ENCODE results near the gene PPIL1.

PPIL1 gene

DNA sequence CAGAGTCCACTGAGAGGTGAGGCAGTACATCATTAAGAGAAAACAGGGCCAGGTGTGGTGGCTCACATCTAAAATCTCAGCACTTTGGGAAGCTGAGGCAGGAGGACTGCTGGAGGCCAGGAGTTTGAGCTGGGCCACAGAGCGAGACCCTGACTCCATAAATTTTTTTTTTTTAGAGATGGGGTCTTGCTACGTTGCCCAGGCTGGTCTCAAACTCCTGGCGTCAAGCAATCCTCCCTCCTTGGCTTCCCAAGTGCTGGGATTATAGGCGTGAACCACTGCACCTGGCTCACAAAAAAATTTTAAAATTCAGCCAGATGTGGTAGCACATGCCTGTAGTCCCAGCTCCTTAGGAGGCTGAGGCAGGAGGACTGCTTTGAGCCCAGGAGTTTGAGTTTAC lies 17.3 kb downstream of the PPIL1 start:
- Mint-ChIP-seq H3K27ac (no peak overlapping the region), H3K9me3 (no peaks in the 10 kb centered on the region), H3K36me3 (ENCODE audit: low read depth) (peaks cover 53% of the 10 kb centered on the region), H3K4me3 (no peak overlapping the region), H3K27me3 (ENCODE audit: low read depth, poor library complexity) (no peaks in the 10 kb centered on the region), H3K4me1 (peaks cover 6% of the 10 kb centered on the region)
- no peak for DNase-seq
- TF ChIP-seq, protein P1, sequence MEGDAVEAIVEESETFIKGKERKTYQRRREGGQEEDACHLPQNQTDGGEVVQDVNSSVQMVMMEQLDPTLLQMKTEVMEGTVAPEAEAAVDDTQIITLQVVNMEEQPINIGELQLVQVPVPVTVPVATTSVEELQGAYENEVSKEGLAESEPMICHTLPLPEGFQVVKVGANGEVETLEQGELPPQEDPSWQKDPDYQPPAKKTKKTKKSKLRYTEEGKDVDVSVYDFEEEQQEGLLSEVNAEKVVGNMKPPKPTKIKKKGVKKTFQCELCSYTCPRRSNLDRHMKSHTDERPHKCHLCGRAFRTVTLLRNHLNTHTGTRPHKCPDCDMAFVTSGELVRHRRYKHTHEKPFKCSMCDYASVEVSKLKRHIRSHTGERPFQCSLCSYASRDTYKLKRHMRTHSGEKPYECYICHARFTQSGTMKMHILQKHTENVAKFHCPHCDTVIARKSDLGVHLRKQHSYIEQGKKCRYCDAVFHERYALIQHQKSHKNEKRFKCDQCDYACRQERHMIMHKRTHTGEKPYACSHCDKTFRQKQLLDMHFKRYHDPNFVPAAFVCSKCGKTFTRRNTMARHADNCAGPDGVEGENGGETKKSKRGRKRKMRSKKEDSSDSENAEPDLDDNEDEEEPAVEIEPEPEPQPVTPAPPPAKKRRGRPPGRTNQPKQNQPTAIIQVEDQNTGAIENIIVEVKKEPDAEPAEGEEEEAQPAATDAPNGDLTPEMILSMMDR (IDR thresholded peaks at IDR 0.05) = no peak

DNA sequence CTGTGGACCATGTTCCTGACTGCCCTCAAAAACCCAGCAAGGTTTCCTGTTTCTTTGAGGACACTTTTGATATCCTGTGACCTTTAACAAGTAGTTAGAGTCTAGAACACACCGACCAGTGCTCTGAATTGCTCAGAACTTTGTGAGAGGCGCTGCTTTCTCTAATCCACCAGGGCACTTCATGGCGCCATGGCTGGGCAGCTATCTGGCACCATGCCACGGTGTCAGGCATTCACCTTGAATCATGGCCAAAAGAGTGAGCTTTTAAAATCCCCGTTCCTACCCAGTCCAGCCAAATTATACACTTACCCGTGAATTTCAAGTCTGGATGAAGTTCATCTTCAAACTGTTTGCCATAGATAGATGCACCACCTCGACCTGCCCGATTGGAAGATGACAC lies 18.3 kb downstream of the PPIL1 start:
- peaks cover 49% of the 10 kb centered on the region for H3K36me3 Mint-ChIP-seq (ENCODE audit: low read depth)
- no peak overlapping the region for H3K4me3 Mint-ChIP-seq
- no peak for DNase-seq
- H3K27me3 Mint-ChIP-seq (ENCODE audit: low read depth, poor library complexity) = no peaks in the 10 kb centered on the region
- H3K4me1 Mint-ChIP-seq = peaks cover 6% of the 10 kb centered on the region
- TF ChIP-seq, protein P1 (IDR thresholded peaks at IDR 0.05) = no peak
- H3K27ac Mint-ChIP-seq = no peak overlapping the region
- H3K9me3 Mint-ChIP-seq = no peaks in the 10 kb centered on the region

DNA sequence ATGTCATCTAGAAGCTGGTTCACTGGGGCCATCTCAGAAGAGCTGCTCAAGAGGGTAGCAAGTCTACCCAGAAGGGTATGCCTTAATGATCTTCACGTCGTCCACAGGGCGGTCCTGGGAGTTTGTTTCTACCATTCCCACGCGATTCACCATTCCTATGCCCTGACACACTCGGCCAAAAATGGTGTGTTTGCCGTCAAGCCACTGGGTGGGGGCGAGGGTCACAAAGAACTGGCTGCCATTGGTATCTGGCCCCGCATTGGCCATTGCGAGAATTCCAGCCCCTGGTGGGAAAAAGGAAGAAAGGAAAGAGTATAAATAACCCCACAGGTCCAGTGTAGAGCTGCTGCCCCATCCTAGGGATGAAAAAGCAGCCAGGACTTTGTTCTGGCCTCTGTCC lies 18.9 kb downstream of the PPIL1 start:
- Mint-ChIP-seq H3K4me1 (peaks cover 10% of the 10 kb centered on the region), H3K9me3 (no peaks in the 10 kb centered on the region), H3K4me3 (no peak overlapping the region), H3K27me3 (ENCODE audit: low read depth, poor library complexity) (no peaks in the 10 kb centered on the region), H3K36me3 (ENCODE audit: low read depth) (peaks cover 44% of the 10 kb centered on the region), H3K27ac (no peak overlapping the region)
- TF ChIP-seq, protein P1 (IDR thresholded peaks at IDR 0.05) = no peak
- no peak for DNase-seq

DNA sequence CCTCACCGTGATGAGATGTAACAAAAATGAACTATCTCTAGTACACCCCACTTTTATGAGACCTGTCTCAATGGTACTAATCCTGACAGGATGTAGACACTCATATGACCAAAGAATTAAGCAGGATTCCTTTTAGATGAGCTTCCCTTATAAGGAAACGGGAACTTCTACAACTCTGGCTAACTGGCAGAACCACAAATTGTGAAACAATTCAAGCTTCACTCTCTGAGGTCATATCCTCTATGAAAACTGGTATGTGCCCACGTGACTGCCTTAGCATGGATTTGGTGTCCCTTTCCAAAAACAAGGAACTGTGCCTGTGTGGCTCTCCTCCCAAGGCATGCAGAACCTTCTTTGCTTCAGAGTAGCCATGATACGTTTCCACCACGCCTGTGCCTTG lies 21.3 kb downstream of the PPIL1 start:
- Mint-ChIP-seq H3K9me3 (no peaks in the 10 kb centered on the region), H3K4me3 (no peak overlapping the region), H3K27me3 (ENCODE audit: low read depth, poor library complexity) (peaks cover 7% of the 10 kb centered on the region), H3K36me3 (ENCODE audit: low read depth) (peaks cover 23% of the 10 kb centered on the region), H3K27ac (peak overlapping the region; percentile 75), H3K4me1 (peaks cover 29% of the 10 kb centered on the region)
- no peak for DNase-seq
- TF ChIP-seq, protein P1 (IDR thresholded peaks at IDR 0.05) = no peak

DNA sequence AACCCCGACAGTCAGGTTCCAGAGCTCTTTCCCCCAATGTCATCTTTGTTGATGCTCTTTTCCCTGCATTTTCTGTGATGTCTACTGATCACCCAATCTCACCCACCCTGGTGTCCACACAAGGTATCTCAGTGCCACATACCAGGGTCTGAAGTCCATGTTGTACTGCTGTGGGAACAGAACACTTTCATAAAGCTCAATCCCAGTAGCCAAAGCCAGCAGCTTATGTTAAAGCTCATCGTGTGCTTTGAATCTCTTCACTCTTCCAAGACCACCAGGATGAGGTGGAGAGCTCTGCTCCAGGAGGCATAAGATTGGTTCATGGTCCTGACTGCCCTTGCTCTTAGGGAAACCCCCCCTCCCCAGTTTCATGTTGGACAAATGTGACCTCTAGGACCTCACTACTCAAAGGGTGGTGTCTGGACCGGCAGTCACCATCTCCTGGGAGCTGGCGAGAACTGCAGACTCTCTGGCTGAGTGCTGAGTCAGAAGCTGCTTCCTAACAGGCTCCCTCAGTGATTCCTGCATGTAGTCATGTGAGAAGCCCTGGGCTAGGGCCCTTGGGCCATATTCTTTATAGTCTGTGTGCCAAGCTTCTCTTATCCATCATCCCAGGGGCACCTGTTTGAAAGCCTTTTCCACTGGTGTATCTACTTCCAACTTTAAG lies 22.0 kb downstream of the PPIL1 start:
- H3K9me3 Mint-ChIP-seq = no peaks in the 10 kb centered on the region
- H3K27me3 Mint-ChIP-seq (ENCODE audit: low read depth, poor library complexity) = peaks cover 10% of the 10 kb centered on the region
- peak overlapping the region; percentile 75 for H3K27ac Mint-ChIP-seq
- DNase-seq = no peak
- peaks cover 36% of the 10 kb centered on the region for H3K4me1 Mint-ChIP-seq
- H3K36me3 Mint-ChIP-seq (ENCODE audit: low read depth) = peaks cover 22% of the 10 kb centered on the region
- no peak overlapping the region for H3K4me3 Mint-ChIP-seq
- TF ChIP-seq, protein P1 (IDR thresholded peaks at IDR 0.05) = no peak

DNA sequence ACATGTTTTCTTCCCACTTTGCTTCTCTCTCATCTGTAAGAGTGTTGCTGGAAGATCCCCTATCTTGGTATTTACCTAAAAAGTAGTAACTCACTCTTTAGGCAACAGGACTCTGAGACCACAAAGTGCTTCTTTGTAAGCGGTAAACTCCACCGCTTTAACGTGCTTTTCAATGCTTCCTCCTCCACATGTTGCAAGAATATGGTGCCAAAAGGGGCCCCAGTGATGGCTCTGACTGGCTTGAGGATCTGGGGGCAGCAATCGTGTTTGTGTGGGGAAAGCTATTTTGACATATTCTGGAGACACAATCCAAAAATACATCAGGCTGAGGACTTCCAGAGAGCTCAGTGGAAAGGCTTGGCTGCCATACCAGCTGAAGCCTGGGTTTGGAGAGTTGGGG lies 23.0 kb downstream of the PPIL1 start:
- H3K36me3 Mint-ChIP-seq (ENCODE audit: low read depth) = peaks cover 17% of the 10 kb centered on the region
- no peak for DNase-seq
- TF ChIP-seq, protein P1 (IDR thresholded peaks at IDR 0.05) = no peak
- peak overlapping the region; percentile 41 for H3K27ac Mint-ChIP-seq
- peaks cover 38% of the 10 kb centered on the region for H3K4me1 Mint-ChIP-seq
- H3K27me3 Mint-ChIP-seq (ENCODE audit: low read depth, poor library complexity) = peaks cover 15% of the 10 kb centered on the region
- no peaks in the 10 kb centered on the region for H3K9me3 Mint-ChIP-seq
- no peak overlapping the region for H3K4me3 Mint-ChIP-seq
